H9 (cell line): ENCODE results near the gene ALG10B. TPM values are rescaled to one million over a fixed set of nuclear protein-coding genes. Genes with fewer than 3 reads are reported as not detected.
"Not testable (repeated sequence)": the region's sequence is repeated elsewhere in the genome, so short reads cannot be mapped to it uniquely, and the experiment has no call there.

Experiments
- DNase-seq: peaks from one replicate; pipeline ENCODE4 v3.0.0-alpha.2; 2017
- H2AFZ ChIP-seq: one replicate; pipeline ENCODE4 v1.6.1; 2013; ENCODE audit warnings: mild to moderate bottlenecking, low read length, control low read depth, moderate library complexity
- H2AK5ac ChIP-seq: 2 replicates; pipeline ENCODE4 v1.6.1; 2013; ENCODE audit warnings: low read length, control low read depth, mixed read lengths; ENCODE audit not compliant: insufficient read length
- H2BK120ac ChIP-seq: one replicate; pipeline ENCODE4 v1.6.1; 2013; ENCODE audit warnings: low read depth, mild to moderate bottlenecking, low read length, control low read depth, inconsistent platforms; ENCODE audit not compliant: poor library complexity, severe bottlenecking
- H2BK12ac ChIP-seq: 2 replicates; pipeline ENCODE4 v1.6.1; 2013; ENCODE audit warnings: low read length, control low read depth, mixed read lengths, low read depth; ENCODE audit not compliant: insufficient read length
- H2BK15ac ChIP-seq: 2 replicates; pipeline ENCODE4 v1.6.1; 2013; ENCODE audit warnings: low read depth, low read length, control low read depth
- H2BK20ac ChIP-seq: one replicate; pipeline ENCODE4 v1.6.1; 2013; ENCODE audit warnings: low read depth, mild to moderate bottlenecking, low read length, control low read depth, inconsistent platforms; ENCODE audit not compliant: poor library complexity, severe bottlenecking
- H2BK5ac ChIP-seq: 2 replicates; pipeline ENCODE4 v1.6.1; 2013; ENCODE audit warnings: low read length, control low read depth, mixed read lengths; ENCODE audit not compliant: insufficient read length
- H3K14ac ChIP-seq: 2 replicates; pipeline ENCODE4 v1.6.1; 2013; ENCODE audit warnings: low read length, control low read depth; ENCODE audit not compliant: insufficient read depth
- H3K18ac ChIP-seq: 2 replicates; pipeline ENCODE4 v1.6.1; 2013; ENCODE audit warnings: low read depth, mild to moderate bottlenecking, mixed read lengths, low read length, control low read depth; ENCODE audit not compliant: insufficient read length
- H3K23ac ChIP-seq: 2 replicates; pipeline ENCODE4 v1.6.1; 2013; ENCODE audit warnings: low read length, control low read depth, mixed read lengths, low read depth; ENCODE audit not compliant: insufficient read length
- H3K23me2 ChIP-seq: 2 replicates; pipeline ENCODE4 v1.6.1; 2013; ENCODE audit warnings: low read depth, mild to moderate bottlenecking, mixed read lengths, low read length, control low read depth; ENCODE audit not compliant: insufficient read length, poor library complexity, severe bottlenecking
- H3K27ac ChIP-seq: 2 replicates; pipeline ENCODE4 v1.5.1; 2013; ENCODE audit warnings: low read length, control low read depth, mixed read lengths, low read depth; ENCODE audit not compliant: insufficient read length
- H3K27me3 ChIP-seq: 2 replicates; pipeline ENCODE4 v1.6.1; 2013; ENCODE audit warnings: low read length, control low read depth, inconsistent platforms; ENCODE audit not compliant: insufficient read depth
- H3K4ac ChIP-seq: 2 replicates; pipeline ENCODE4 v1.6.1; 2013; ENCODE audit warnings: low read depth, mild to moderate bottlenecking, control low read depth, inconsistent platforms, low read length, moderate library complexity
- H3K4me1 ChIP-seq: 2 replicates; pipeline ENCODE4 v1.6.1; 2013; ENCODE audit warnings: low read length, control low read depth, inconsistent platforms; ENCODE audit not compliant: insufficient read depth
- H3K4me2 ChIP-seq: 2 replicates; pipeline ENCODE4 v1.6.1; 2013; ENCODE audit warnings: low read length, control low read depth, mixed read lengths; ENCODE audit not compliant: insufficient read length, insufficient read depth
- H3K56ac ChIP-seq: 2 replicates; pipeline ENCODE4 v1.6.1; 2013; ENCODE audit warnings: low read depth, mild to moderate bottlenecking, mixed read lengths, low read length, control low read depth; ENCODE audit not compliant: insufficient read length
- H3K79me1 ChIP-seq: 2 replicates; pipeline ENCODE4 v1.6.1; 2013; ENCODE audit warnings: low read depth, mild to moderate bottlenecking, moderate library complexity, low read length, control low read depth, inconsistent platforms; ENCODE audit not compliant: insufficient read depth, poor library complexity, severe bottlenecking
- H3K79me2 ChIP-seq: 2 replicates; pipeline ENCODE4 v1.6.1; 2013; ENCODE audit warnings: low read length, control low read depth, inconsistent platforms; ENCODE audit not compliant: insufficient read depth
- H3K9ac ChIP-seq: 2 replicates; pipeline ENCODE4 v1.6.1; 2013; ENCODE audit warnings: low read length, control low read depth, mixed read lengths; ENCODE audit not compliant: insufficient read length; ENCODE audit errors: extremely low read depth
- H3K9me3 ChIP-seq: one replicate; pipeline ENCODE4 v1.6.1; 2013; ENCODE audit warnings: low read depth, low read length, inconsistent platforms; ENCODE audit not compliant: control insufficient read depth
- H3T11ph ChIP-seq: one replicate; pipeline ENCODE4 v1.6.1; 2013; ENCODE audit warnings: mild to moderate bottlenecking, low read length, control low read depth, inconsistent platforms
- H4K20me1 ChIP-seq: one replicate; pipeline ENCODE4 v1.6.1; 2013; ENCODE audit not compliant: control insufficient read depth, insufficient read length, insufficient read depth
- H4K5ac ChIP-seq: 2 replicates; pipeline ENCODE4 v1.6.1; 2013; ENCODE audit warnings: low read depth, mild to moderate bottlenecking, mixed read lengths, low read length, control low read depth; ENCODE audit not compliant: insufficient read length
- H4K8ac ChIP-seq: replicated peaks from 2 replicates; pipeline ENCODE4 v1.6.1; 2013; ENCODE audit warnings: low read length, control low read depth, mixed read lengths, low read depth; ENCODE audit not compliant: insufficient read length
- H4K91ac ChIP-seq: 2 replicates; pipeline ENCODE4 v1.6.1; 2013; ENCODE audit warnings: low read depth, mild to moderate bottlenecking, moderate library complexity, mixed read lengths, low read length, control low read depth; ENCODE audit not compliant: insufficient read length
- H3K27ac Mint-ChIP-seq, 3 experiments: 2 replicates in 2 of 3; 3 replicates in 1 of 3; pipeline ENCODE4 v1.8.0; 2020 to 2021; ENCODE audit warnings: mixed read lengths in 3 of 3, mild to moderate bottlenecking in 1 of 3, moderate library complexity in 1 of 3
- H3K27me3 Mint-ChIP-seq: 2 replicates; pipeline ENCODE4 v1.8.0; 2021; ENCODE audit warnings: low read depth, mild to moderate bottlenecking, moderate library complexity, mixed read lengths
- H3K36me3 Mint-ChIP-seq, 3 experiments: 2 replicates in 2 of 3; 3 replicates in 1 of 3; pipeline ENCODE4 v1.8.0; 2020 to 2021; ENCODE audit warnings: low read depth in 3 of 3, mixed read lengths in 3 of 3; ENCODE audit not compliant: insufficient read depth in 1 of 3
- H3K4me1 Mint-ChIP-seq, 2 experiments: 2 replicates each; pipeline ENCODE4 v1.8.0; 2020; ENCODE audit warnings: mixed read lengths in 2 of 2
- H3K4me3 Mint-ChIP-seq, 2 experiments: 2 replicates in 1 of 2; 3 replicates in 1 of 2; pipeline ENCODE4 v1.8.0; 2020 to 2021; ENCODE audit warnings: mild to moderate bottlenecking in 2 of 2, mixed read lengths in 2 of 2, moderate library complexity in 1 of 2
- H3K9me3 Mint-ChIP-seq, 2 experiments: 2 replicates in 1 of 2; 3 replicates in 1 of 2; pipeline ENCODE4 v1.8.0; 2020; ENCODE audit warnings: mild to moderate bottlenecking in 2 of 2, mixed read lengths in 2 of 2, moderate library complexity in 1 of 2
- CTCF ChIP-seq: fragments of 200-600 bp; sonication (generic); conservative IDR thresholded peaks from 3 replicates; pipeline ENCODE4 v1.8.0; 2021; ENCODE audit warnings: antibody characterized with exemption, mild to moderate bottlenecking
- WGBS: extraction: QIAGEN DNeasy Blood & Tissue Kit; methylation state at CpG from one replicate; pipeline ENCODE4 v1.1.7; 2013; ENCODE audit warnings: missing lambda C conversion rate, low lambda C conversion rate, mixed read lengths; ENCODE audit not compliant: insufficient read length; ENCODE audit errors: extremely low coverage; 5-methylcytosine and 5-hydroxymethylcytosine counted together
- total RNA-seq: library from RNA; stranded (reverse); gene quantifications from 2 replicates; pipeline ENCODE4 v1.2.1, GENCODE V29; 2021

The ALG10B gene
- total RNA-seq, 1 experiment from 2014 or later: 6.8 TPM

DNA sequence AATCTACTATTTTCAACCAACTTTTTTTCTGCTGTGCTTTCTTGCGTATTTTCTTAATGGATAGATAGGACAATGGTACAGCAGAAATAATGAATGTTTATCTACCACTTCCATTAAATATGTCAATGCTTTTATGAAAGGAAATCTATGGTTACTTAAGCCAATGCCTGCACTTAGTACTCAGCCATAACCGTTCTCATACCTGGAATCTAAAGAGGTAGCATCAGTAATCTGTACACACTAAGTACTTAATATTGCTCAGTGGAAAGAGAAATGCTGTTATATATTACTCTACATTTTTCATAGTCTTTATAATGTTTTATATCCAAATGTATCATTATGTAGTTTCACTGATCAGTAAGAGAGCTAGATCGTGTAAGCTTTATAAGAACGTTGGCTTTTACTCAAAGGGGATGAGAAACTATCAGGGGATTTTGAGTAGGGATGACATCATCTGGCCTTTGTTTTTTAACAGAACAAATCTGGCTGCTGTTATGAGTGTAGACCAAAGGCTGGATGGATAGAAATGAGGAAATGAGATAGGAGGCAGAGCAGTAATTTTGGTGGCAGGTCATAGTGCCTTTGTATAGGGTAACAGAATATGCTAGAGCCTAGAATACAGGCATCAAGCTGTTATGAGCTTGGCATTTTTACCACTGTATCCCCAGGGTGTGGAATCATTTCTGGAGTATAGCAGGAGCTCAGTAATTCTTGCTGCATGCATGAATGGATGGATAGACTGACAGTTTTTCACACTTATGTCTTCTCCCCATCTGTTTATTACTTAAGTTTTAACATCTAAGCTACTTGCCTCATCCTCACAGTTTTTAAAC lies 34.0 kb downstream of the ALG10B start:
- Histone ChIP-seq H2BK120ac (no peak overlapping the region), H3K4me1 (no peaks in the 10 kb centered on the region), H3T11ph (no peak overlapping the region), H3K4me2 (no peak overlapping the region), H4K20me1 (no peaks in the 10 kb centered on the region), H3K23me2 (no peaks in the 10 kb centered on the region), H2AK5ac (no peak overlapping the region), H2BK20ac (no peak overlapping the region), H3K9ac (no peak overlapping the region), H2BK12ac (no peak overlapping the region), H3K27ac (no peak overlapping the region), H2AFZ (no peak overlapping the region), H4K91ac (no peak overlapping the region), H2BK15ac (no peak overlapping the region), H2BK5ac (no peak overlapping the region), H3K27me3 (no peaks in the 10 kb centered on the region), H4K5ac (no peak overlapping the region), H3K9me3 (no peaks in the 10 kb centered on the region), H3K4ac (no peak overlapping the region), H3K18ac (no peak overlapping the region), H3K79me2 (no peaks in the 10 kb centered on the region), H3K56ac (no peak overlapping the region), H4K8ac (no peak overlapping the region), H3K79me1 (no peaks in the 10 kb centered on the region), H3K14ac (no peak overlapping the region), H3K23ac (no peak overlapping the region)
- Mint-ChIP-seq H3K27me3 (no peaks in the 10 kb centered on the region; the same call in 1 of the 2 replicates), H3K36me3 (peaks cover 2 to 17% (median 8%) of the 10 kb centered on the region in 3 experiments), H3K27ac (no peak overlapping the region), H3K4me3 (no peak overlapping the region), H3K4me1 (peaks cover 7 to 12% of the 10 kb centered on the region in 2 experiments; a peak in 3 of 4 replicates), H3K9me3 (peaks cover 27 to 35% of the 10 kb centered on the region in 2 experiments)
- no peak for TF ChIP-seq CTCF
- WGBS: no CpG with 5 or more reads among the region's 4 CpGs
- DNase-seq: no peak

- H2BK15ac ChIP-seq, H2BK120ac ChIP-seq, H3K79me2 ChIP-seq, H4K91ac ChIP-seq, H3K27ac Mint-ChIP-seq, H3K14ac ChIP-seq, H2AK5ac ChIP-seq, H3K79me1 ChIP-seq, H3K23me2 ChIP-seq, H3K56ac ChIP-seq, H2BK12ac ChIP-seq, DNase-seq, H3K4me1 ChIP-seq, H3K23ac ChIP-seq, H4K20me1 ChIP-seq, H3K4me1 Mint-ChIP-seq, H2AFZ ChIP-seq, H3K4ac ChIP-seq, H3K27me3 Mint-ChIP-seq, H3K9me3 ChIP-seq, H3K4me2 ChIP-seq, H3T11ph ChIP-seq, H2BK20ac ChIP-seq, H4K5ac ChIP-seq, H3K27me3 ChIP-seq, H2BK5ac ChIP-seq, H3K4me3 Mint-ChIP-seq, H3K18ac ChIP-seq, H3K9ac ChIP-seq, H4K8ac ChIP-seq, H3K27ac ChIP-seq: not testable (repeated sequence)
- Mint-ChIP-seq H3K36me3 (peaks cover 2 to 12% (median 7%) of the 10 kb centered on the region in 3 experiments; a peak in 6 of 7 replicates), H3K9me3 (peaks cover 26 to 30% of the 10 kb centered on the region in 2 experiments)
- no CpG with 5 or more reads among the region's 1 CpG for WGBS
Observed at GRCh38 chr12:38351175-38351508, 34.6 kb downstream of the ALG10B start.
